ENCODE data around the gene OPRPN.

Gene OPRPN

DNA sequence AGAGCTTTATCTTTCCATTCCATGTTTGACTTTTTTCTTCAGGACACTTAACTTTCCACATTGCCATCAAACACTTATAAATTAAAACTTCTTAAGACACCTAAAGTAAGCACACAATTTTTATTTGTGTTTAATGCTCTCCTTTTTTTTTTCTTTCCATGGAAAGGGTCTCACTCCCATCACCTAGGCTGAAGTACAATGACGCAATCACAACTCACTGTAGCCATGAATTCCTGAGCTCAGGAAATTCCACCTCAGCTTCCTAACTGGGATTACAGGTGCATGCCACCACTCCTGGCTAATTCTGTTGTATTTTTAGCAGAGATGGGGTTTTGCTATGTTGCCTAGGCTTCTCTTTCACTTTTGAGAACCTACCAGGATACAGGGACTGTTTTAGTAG is 29.9 kb upstream of the OPRPN start:
- Histone ChIP-seq H3K18ac (ENCODE audit: low read length) (no peak overlapping the region), H3K4me3 (ENCODE audit: low read length) (no peak overlapping the region), H2BK5ac (ENCODE audit: low read length) (no peak overlapping the region), H3K4ac (ENCODE audit: low read depth, low read length) (no peak overlapping the region), H3K23ac (ENCODE audit: low read length) (no peak overlapping the region), H3K79me2 (ENCODE audit: control insufficient read depth, insufficient read depth, low read length) (no peaks in the 10 kb centered on the region), H3K9ac (ENCODE audit: low read length) (no peak overlapping the region), H3K56ac (ENCODE audit: low read length) (no peak overlapping the region), H2BK120ac (ENCODE audit: low read depth, low read length) (no peak overlapping the region), H3K4me2 (ENCODE audit: low read length) (no peak overlapping the region), H4K8ac (ENCODE audit: low read depth, low read length) (no peak overlapping the region), H4K5ac (ENCODE audit: low read length) (no peak overlapping the region), H3K27me3 (ENCODE audit: insufficient read depth, low read length, poor library complexity) (no peaks in the 10 kb centered on the region), H3K27ac (ENCODE audit: low read depth, low read length) (no peak overlapping the region), H3K79me1 (ENCODE audit: low read length) (no peaks in the 10 kb centered on the region), H3K36me3 (ENCODE audit: control insufficient read depth, insufficient read depth, low read length) (no peaks in the 10 kb centered on the region), H2AK5ac (ENCODE audit: low read length) (no peak overlapping the region), H2BK15ac (replicated peaks; ENCODE audit: low read depth) (no peak overlapping the region), H3K4me1 (ENCODE audit: control insufficient read depth, low read depth, low read length) (no peaks in the 10 kb centered on the region)
- peak; percentile 27 for DNase-seq
- no CpG with 5 or more reads among the region's 1 CpG for WGBS (ENCODE audit: extremely low coverage, insufficient coverage, low lambda C conversion rate)

DNA sequence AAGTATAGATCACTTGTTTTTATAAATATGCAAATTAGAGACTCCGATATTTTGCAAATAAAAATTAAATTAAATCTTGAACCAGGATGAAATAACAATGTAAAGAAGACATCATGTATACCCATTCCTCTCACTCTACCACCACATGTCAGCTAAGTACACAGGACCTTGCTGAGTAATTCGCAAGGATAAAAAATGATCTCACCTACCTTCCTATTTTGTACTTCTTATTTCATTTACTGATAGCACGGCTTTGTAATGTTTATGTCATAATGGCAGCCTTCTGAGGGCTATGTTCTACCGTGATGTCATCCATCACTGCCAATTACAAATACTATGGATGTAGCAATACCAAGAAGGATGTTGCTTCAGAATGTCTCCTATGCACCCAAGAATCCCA is 25.8 kb upstream of the OPRPN start:
- no peak overlapping the region for H3K4me3 ChIP-seq (ENCODE audit: low read length)
- H3K4me2 ChIP-seq (ENCODE audit: low read length), result no peak overlapping the region
- H3K23ac ChIP-seq (ENCODE audit: low read length), result no peak overlapping the region
- H2BK120ac ChIP-seq (ENCODE audit: low read depth, low read length), result no peak overlapping the region
- H3K4me1 ChIP-seq (ENCODE audit: control insufficient read depth, low read depth, low read length), result no peaks in the 10 kb centered on the region
- H3K4ac ChIP-seq (ENCODE audit: low read depth, low read length), result no peak overlapping the region
- no peaks in the 10 kb centered on the region for H3K36me3 ChIP-seq (ENCODE audit: control insufficient read depth, insufficient read depth, low read length)
- no peak overlapping the region for H2BK15ac ChIP-seq (replicated peaks; ENCODE audit: low read depth)
- H2BK5ac ChIP-seq (ENCODE audit: low read length), result no peak overlapping the region
- H4K5ac ChIP-seq (ENCODE audit: low read length), result no peak overlapping the region
- no peaks in the 10 kb centered on the region for H3K79me2 ChIP-seq (ENCODE audit: control insufficient read depth, insufficient read depth, low read length)
- no peak overlapping the region for H3K18ac ChIP-seq (ENCODE audit: low read length)
- H3K27me3 ChIP-seq (ENCODE audit: insufficient read depth, low read length, poor library complexity), result no peaks in the 10 kb centered on the region
- no peak overlapping the region for H3K27ac ChIP-seq (ENCODE audit: low read depth, low read length)
- H3K9ac ChIP-seq (ENCODE audit: low read length), result no peak overlapping the region
- no peak for DNase-seq
- no peaks in the 10 kb centered on the region for H3K79me1 ChIP-seq (ENCODE audit: low read length)
- H2AK5ac ChIP-seq (ENCODE audit: low read length), result no peak overlapping the region
- WGBS (ENCODE audit: extremely low coverage, insufficient coverage, low lambda C conversion rate), result no CpG with 5 or more reads among the region's 4 CpGs
- no peak overlapping the region for H3K56ac ChIP-seq (ENCODE audit: low read length)
- no peak overlapping the region for H4K8ac ChIP-seq (ENCODE audit: low read depth, low read length)

DNA sequence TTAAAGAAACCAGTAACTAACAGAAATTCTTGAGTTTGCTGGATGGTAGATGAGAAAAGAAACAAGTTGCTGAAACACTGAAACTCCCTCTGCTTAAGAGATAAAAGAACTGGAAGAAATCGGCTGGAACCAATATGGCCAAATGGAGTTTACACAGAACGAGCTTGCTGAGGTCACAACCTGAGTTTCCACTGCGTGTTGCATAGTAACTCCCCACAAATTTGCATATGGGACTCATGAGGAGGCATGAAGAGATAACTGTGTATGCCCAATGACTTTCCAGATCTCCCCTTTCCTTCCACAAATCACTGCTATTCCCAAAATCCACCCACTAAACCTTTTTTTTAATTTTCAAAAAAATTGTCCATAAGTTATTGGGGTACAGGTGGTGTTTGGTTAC is 25.0 kb upstream of the OPRPN start:
- Histone ChIP-seq H3K4me3 (ENCODE audit: low read length) (no peak overlapping the region), H3K4ac (ENCODE audit: low read depth, low read length) (no peak overlapping the region), H3K4me1 (ENCODE audit: control insufficient read depth, low read depth, low read length) (no peaks in the 10 kb centered on the region), H2BK15ac (replicated peaks; ENCODE audit: low read depth) (no peak overlapping the region), H2BK120ac (ENCODE audit: low read depth, low read length) (no peak overlapping the region), H2BK5ac (ENCODE audit: low read length) (no peak overlapping the region), H3K27ac (ENCODE audit: low read depth, low read length) (no peak overlapping the region), H3K27me3 (ENCODE audit: insufficient read depth, low read length, poor library complexity) (no peaks in the 10 kb centered on the region), H4K5ac (ENCODE audit: low read length) (no peak overlapping the region), H3K56ac (ENCODE audit: low read length) (no peak overlapping the region), H2AK5ac (ENCODE audit: low read length) (no peak overlapping the region), H3K36me3 (ENCODE audit: control insufficient read depth, insufficient read depth, low read length) (no peaks in the 10 kb centered on the region), H3K18ac (ENCODE audit: low read length) (no peak overlapping the region), H3K9ac (ENCODE audit: low read length) (no peak overlapping the region), H4K8ac (ENCODE audit: low read depth, low read length) (no peak overlapping the region), H3K79me2 (ENCODE audit: control insufficient read depth, insufficient read depth, low read length) (no peaks in the 10 kb centered on the region), H3K79me1 (ENCODE audit: low read length) (no peaks in the 10 kb centered on the region), H3K23ac (ENCODE audit: low read length) (no peak overlapping the region), H3K4me2 (ENCODE audit: low read length) (no peak overlapping the region)
- no CpG with 5 or more reads among the region's 3 CpGs for whole genome bisulfite sequencing (ENCODE audit: extremely low coverage, insufficient coverage, low lambda C conversion rate)
- DNase-seq, result no peak

DNA sequence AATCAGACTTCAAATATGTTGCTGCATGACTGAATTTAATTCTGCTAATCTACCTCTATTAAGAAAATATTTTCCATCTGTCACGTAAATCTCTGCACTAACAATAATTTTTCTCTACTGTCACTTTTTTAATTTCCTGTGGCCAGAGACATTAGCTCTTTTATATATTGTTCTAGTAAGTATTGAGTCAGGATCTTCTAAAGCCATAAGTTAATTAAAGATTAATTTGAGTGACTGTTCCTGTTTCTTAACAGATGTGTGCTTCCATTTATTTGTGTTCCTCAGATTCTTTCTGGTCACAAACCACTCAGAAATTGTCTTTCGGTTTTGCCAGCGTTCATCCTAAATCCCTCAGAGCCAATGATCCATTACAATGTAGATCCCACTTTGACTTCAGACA is 17.2 kb upstream of the OPRPN start:
- WGBS (ENCODE audit: extremely low coverage, insufficient coverage, low lambda C conversion rate), result no CpG with 5 or more reads among the region's 3 CpGs
- Histone ChIP-seq H3K79me1 (ENCODE audit: low read length) (no peaks in the 10 kb centered on the region), H3K9ac (ENCODE audit: low read length) (no peak overlapping the region), H3K4ac (ENCODE audit: low read depth, low read length) (no peak overlapping the region), H3K4me3 (ENCODE audit: low read length) (no peak overlapping the region), H4K8ac (ENCODE audit: low read depth, low read length) (no peak overlapping the region), H2BK15ac (replicated peaks; ENCODE audit: low read depth) (no peak overlapping the region), H4K5ac (ENCODE audit: low read length) (no peak overlapping the region), H3K18ac (ENCODE audit: low read length) (no peak overlapping the region), H3K36me3 (ENCODE audit: control insufficient read depth, insufficient read depth, low read length) (no peaks in the 10 kb centered on the region), H2BK120ac (ENCODE audit: low read depth, low read length) (no peak overlapping the region), H3K27ac (ENCODE audit: low read depth, low read length) (no peak overlapping the region), H3K79me2 (ENCODE audit: control insufficient read depth, insufficient read depth, low read length) (no peaks in the 10 kb centered on the region), H3K4me1 (ENCODE audit: control insufficient read depth, low read depth, low read length) (no peaks in the 10 kb centered on the region), H3K4me2 (ENCODE audit: low read length) (no peak overlapping the region), H2AK5ac (ENCODE audit: low read length) (no peak overlapping the region), H2BK5ac (ENCODE audit: low read length) (no peak overlapping the region), H3K56ac (ENCODE audit: low read length) (no peak overlapping the region), H3K23ac (ENCODE audit: low read length) (no peak overlapping the region), H3K27me3 (ENCODE audit: insufficient read depth, low read length, poor library complexity) (no peaks in the 10 kb centered on the region)
- DNase-seq, result no peak

DNA sequence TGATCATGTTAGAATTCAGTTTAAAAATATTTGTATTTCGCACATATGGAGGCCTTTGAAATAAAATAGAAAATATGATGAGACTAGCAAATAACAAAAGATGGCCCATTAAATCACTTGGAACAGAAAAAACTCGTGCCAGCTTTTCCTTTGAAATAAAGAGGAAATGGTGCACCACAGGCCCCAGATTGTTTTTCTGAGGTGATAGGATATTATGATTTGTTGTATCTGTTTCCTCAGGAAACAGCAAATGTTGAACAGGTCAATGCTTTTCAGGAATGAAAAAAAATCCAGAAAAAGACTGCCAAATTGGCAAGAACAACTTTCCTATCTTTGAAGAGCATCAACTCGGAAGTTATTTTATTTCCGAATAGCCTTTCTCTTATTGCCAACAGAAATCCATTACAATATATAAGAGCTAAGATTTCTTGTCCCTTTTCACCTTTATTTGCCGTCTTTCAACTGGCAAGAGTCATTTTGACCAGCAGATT is 15.0 kb upstream of the OPRPN start, which contains the start of gene SMR3B:
TSS of gene SMR3B (plus strand) at position 441 of the 491 bp plus-strand sequence. CDS start 1,380 bp downstream, outside the sequence.
- Histone ChIP-seq H3K9ac (ENCODE audit: low read length) (no peak within 1 kb of the TSS), H3K18ac (ENCODE audit: low read length) (no peak within 1 kb of the TSS), H2BK5ac (ENCODE audit: low read length) (no peak within 1 kb of the TSS), H3K4me1 (ENCODE audit: control insufficient read depth, low read depth, low read length) (no peaks in the 10 kb centered on the region), H2BK15ac (replicated peaks; ENCODE audit: low read depth) (no peak within 1 kb of the TSS), H2AK5ac (ENCODE audit: low read length) (no peak within 1 kb of the TSS), H4K5ac (ENCODE audit: low read length) (no peak within 1 kb of the TSS), H3K36me3 (ENCODE audit: control insufficient read depth, insufficient read depth, low read length) (no peaks in the 10 kb centered on the region), H3K27me3 (ENCODE audit: insufficient read depth, low read length, poor library complexity) (no peaks in the 10 kb centered on the region), H3K4me2 (ENCODE audit: low read length) (no peak within 1 kb of the TSS), H3K4me3 (ENCODE audit: low read length) (no peak within 1 kb of the TSS), H3K27ac (ENCODE audit: low read depth, low read length) (no peak within 1 kb of the TSS), H3K79me2 (ENCODE audit: control insufficient read depth, insufficient read depth, low read length) (no peaks in the 10 kb centered on the region), H3K4ac (ENCODE audit: low read depth, low read length) (no peak within 1 kb of the TSS), H3K79me1 (ENCODE audit: low read length) (no peaks in the 10 kb centered on the region), H3K23ac (ENCODE audit: low read length) (no peak within 1 kb of the TSS), H3K56ac (ENCODE audit: low read length) (no peak within 1 kb of the TSS), H2BK120ac (ENCODE audit: low read depth, low read length) (no peak within 1 kb of the TSS), H4K8ac (ENCODE audit: low read depth, low read length) (no peak within 1 kb of the TSS)
- no peak for DNase-seq
- no CpG with 5 or more reads among the region's 5 CpGs for WGBS (ENCODE audit: extremely low coverage, insufficient coverage, low lambda C conversion rate)

DNA sequence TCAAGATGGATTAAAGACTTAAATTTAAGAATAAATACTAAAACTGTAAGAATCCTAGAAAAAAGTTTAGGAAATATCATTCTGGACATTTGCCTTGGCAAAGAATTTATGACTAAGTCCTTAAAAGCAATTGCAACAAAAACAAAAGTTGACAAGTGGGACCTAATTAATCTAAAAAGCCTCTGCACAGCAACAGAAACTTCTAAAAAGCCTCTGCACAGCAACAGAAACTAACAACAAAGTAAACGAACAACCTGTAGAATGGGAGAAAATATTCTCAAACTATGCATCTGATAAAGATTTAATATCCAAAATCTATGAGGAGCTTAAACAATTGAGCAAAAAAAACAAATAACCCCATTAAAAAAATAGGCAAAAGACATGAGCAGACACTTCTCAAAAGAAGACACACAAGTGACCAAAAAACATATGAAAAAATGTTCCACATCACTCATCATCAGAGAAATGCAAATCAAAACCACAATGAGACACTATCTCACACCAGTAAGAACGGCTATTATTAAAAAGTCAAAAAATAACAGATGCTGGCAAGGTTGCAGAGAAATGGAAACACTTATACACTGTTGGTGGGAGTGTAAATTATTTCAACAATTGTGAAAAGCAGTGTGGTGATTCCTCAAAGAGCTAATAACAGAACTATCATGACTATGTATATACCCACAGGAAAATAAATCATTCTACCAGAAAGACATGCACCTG is 5.5 kb upstream of the OPRPN start:
- no CpG with 5 or more reads among the region's 2 CpGs for WGBS (ENCODE audit: extremely low coverage, insufficient coverage, low lambda C conversion rate)

More for the DNA sequence above, 5.5 kb upstream of the OPRPN start:
- H4K5ac ChIP-seq (ENCODE audit: low read length), result no peak overlapping the region
- no peak overlapping the region for H4K8ac ChIP-seq (ENCODE audit: low read depth, low read length)
- H2AK5ac ChIP-seq (ENCODE audit: low read length), result no peak overlapping the region
- no peaks in the 10 kb centered on the region for H3K4me1 ChIP-seq (ENCODE audit: control insufficient read depth, low read depth, low read length)
- H3K23ac ChIP-seq (ENCODE audit: low read length), result no peak overlapping the region
- no peak overlapping the region for H3K9ac ChIP-seq (ENCODE audit: low read length)
- H3K36me3 ChIP-seq (ENCODE audit: control insufficient read depth, insufficient read depth, low read length), result no peaks in the 10 kb centered on the region
- H3K4me2 ChIP-seq (ENCODE audit: low read length), result no peak overlapping the region
- no peak for DNase-seq
- no peak overlapping the region for H3K4me3 ChIP-seq (ENCODE audit: low read length)
- no peaks in the 10 kb centered on the region for H3K27me3 ChIP-seq (ENCODE audit: insufficient read depth, low read length, poor library complexity)
- no peak overlapping the region for H3K4ac ChIP-seq (ENCODE audit: low read depth, low read length)
- H3K79me1 ChIP-seq (ENCODE audit: low read length), result no peaks in the 10 kb centered on the region
- no peak overlapping the region for H3K18ac ChIP-seq (ENCODE audit: low read length)
- no peak overlapping the region for H2BK5ac ChIP-seq (ENCODE audit: low read length)
- no peak overlapping the region for H3K56ac ChIP-seq (ENCODE audit: low read length)
- H2BK15ac ChIP-seq (replicated peaks; ENCODE audit: low read depth), result no peak overlapping the region
- H2BK120ac ChIP-seq (ENCODE audit: low read depth, low read length), result no peak overlapping the region
- H3K27ac ChIP-seq (ENCODE audit: low read depth, low read length), result no peak overlapping the region
- no peaks in the 10 kb centered on the region for H3K79me2 ChIP-seq (ENCODE audit: control insufficient read depth, insufficient read depth, low read length)

All from mesendoderm (in vitro differentiated cells).